ENCODE data around the gene CLEC3B. TPM values are rescaled to one million over a fixed set of nuclear protein-coding genes. Genes with fewer than 3 reads are reported as not detected.

CLEC3B gene
- polyA plus RNA-seq, 4 donors, result 25.6 to 40.3 (median 29.5) TPM

Other genes starting within 250 kb of the CLEC3B start
- gene TMEM42, start 164.4 kb upstream of the CLEC3B start, polyA plus RNA-seq (ENCODE audit: insufficient read length in 4 of 4), result 10 to 100 TPM; 26.7 to 31.5 (median 28.7) TPM
- gene TGM4, start 151.7 kb upstream of the CLEC3B start, polyA plus RNA-seq (ENCODE audit: insufficient read length in 4 of 4), result under 1 TPM in 3 of 4 donors, not detected in 1; 0.06 to 0.11 (median 0.06) TPM
- 10 to 100 TPM; 79.5 to 92.4 (median 88.8) TPM for gene ZDHHC3, start 50.1 kb upstream of the CLEC3B start, polyA plus RNA-seq (ENCODE audit: insufficient read length in 4 of 4)
- gene EXOSC7, start 50.1 kb upstream of the CLEC3B start, polyA plus RNA-seq (ENCODE audit: insufficient read length in 4 of 4), result 10 to 100 TPM; 45.4 to 51.1 (median 48.7) TPM
- 1 to 10 TPM in 3 of 4 donors, under 1 TPM in 1; 0.93 to 2.0 (median 1.2) TPM for gene CDCP1, start 120.1 kb downstream of the CLEC3B start, polyA plus RNA-seq (ENCODE audit: insufficient read length in 4 of 4)
- gene TMEM158, start 200.0 kb downstream of the CLEC3B start, polyA plus RNA-seq (ENCODE audit: insufficient read length in 4 of 4), result 1 to 10 TPM; 8.1 to 9.5 (median 8.9) TPM